Measurements from ENCODE around the gene CASP7. TPM values are rescaled to one million over a fixed set of nuclear protein-coding genes. Genes with fewer than 3 reads are reported as not detected.

The CASP7 gene
- total RNA-seq, 2 experiments from 2014 or later: 14.8 to 16.5 TPM

- H3K4me1 ChIP-seq (ENCODE audit: insufficient read depth, low read length, poor library complexity, severe bottlenecking): no peaks in the 10 kb centered on the region
- no peak overlapping the region for H3K4me3 ChIP-seq (ENCODE audit: low read depth, low read length, poor library complexity, severe bottlenecking)
- CTCF ChIA-PET (ENCODE audit: unreplicated experiment): no interaction called here
- intact Hi-C loops (cut with micrococcal nuclease; ENCODE audit: unreplicated experiment): no loop called here
- DNase-seq (ENCODE audit: low spot score): no peak
- H3K27ac ChIP-seq (ENCODE audit: low read depth, low read length, poor library complexity, severe bottlenecking): no peak overlapping the region
- no peaks in the 10 kb centered on the region for H3K79me2 ChIP-seq (ENCODE audit: insufficient read depth, low read depth, low read length)
- no peak for TF ChIP-seq EZH2phosphoT487 (IDR thresholded peaks at IDR 0.05; ENCODE audit: borderline replicate concordance, low read depth, low read length)
- no peak for TF ChIP-seq CTCF (conservative IDR thresholded peaks at IDR 0.05; ENCODE audit: low read length)
- BruUV-seq (replicated peaks): no TSS peak
- no peaks in the 10 kb centered on the region for H3K9me2 ChIP-seq (ENCODE audit: insufficient read depth, low read length)
- peaks cover 37% of the 10 kb centered on the region; the same call in 1 of the 2 replicates for H3K9me3 ChIP-seq (ENCODE audit: low read length)
- H2AFZ ChIP-seq (ENCODE audit: low read length): no peak overlapping the region
- no peak overlapping the region for H3K4me2 ChIP-seq (ENCODE audit: low read length)
- no peaks in the 10 kb centered on the region for H4K20me1 ChIP-seq (ENCODE audit: insufficient read depth, low read length)
- peaks cover 26% of the 10 kb centered on the region for H3K36me3 ChIP-seq (ENCODE audit: insufficient read depth, low read length)
- POLR2A ChIA-PET: interaction anchor here (0.6 to 1.0 kb wide), 2 partner anchors 25 to 71 kb away, joined by 3 read pairs; no protein-coding TSS in a partner anchor
Observed at GRCh38 chr10:113691381-113691780, 11.7 kb downstream of the CASP7 start.

- ChIA-PET POLR2A (interaction anchor here (0.6 kb wide), 1 partner anchor 500 kb away, joined by 3 read pairs; no protein-coding TSS in a partner anchor), CTCF (ENCODE audit: unreplicated experiment) (no interaction called here)
- H3K27ac ChIP-seq (ENCODE audit: low read depth, low read length, poor library complexity, severe bottlenecking): no peak overlapping the region
- peaks cover 33% of the 10 kb centered on the region; the same call in 1 of the 2 replicates for H3K9me3 ChIP-seq (ENCODE audit: low read length)
- BruUV-seq (replicated peaks): no TSS peak
- no peaks in the 10 kb centered on the region for H3K9me2 ChIP-seq (ENCODE audit: insufficient read depth, low read length)
- TF ChIP-seq EZH2phosphoT487 (IDR thresholded peaks at IDR 0.05; ENCODE audit: borderline replicate concordance, low read depth, low read length) (no peak), CTCF (conservative IDR thresholded peaks at IDR 0.05; ENCODE audit: low read length) (no peak)
- no peaks in the 10 kb centered on the region for H3K79me2 ChIP-seq (ENCODE audit: insufficient read depth, low read depth, low read length)
- no peak overlapping the region for H3K4me3 ChIP-seq (ENCODE audit: low read depth, low read length, poor library complexity, severe bottlenecking)
- no peak overlapping the region for H3K4me2 ChIP-seq (ENCODE audit: low read length)
- no peaks in the 10 kb centered on the region for H4K20me1 ChIP-seq (ENCODE audit: insufficient read depth, low read length)
- DNase-seq (ENCODE audit: low spot score): no peak
- no peak overlapping the region for H2AFZ ChIP-seq (ENCODE audit: low read length)
- peaks cover 25% of the 10 kb centered on the region for H3K36me3 ChIP-seq (ENCODE audit: insufficient read depth, low read length)
- intact Hi-C loops (cut with micrococcal nuclease; ENCODE audit: unreplicated experiment): no loop called here
- no peaks in the 10 kb centered on the region for H3K4me1 ChIP-seq (ENCODE audit: insufficient read depth, low read length, poor library complexity, severe bottlenecking)
Observed at GRCh38 chr10:113692271-113692670, 12.6 kb downstream of the CASP7 start.

- intact Hi-C loops (cut with micrococcal nuclease; ENCODE audit: unreplicated experiment): no loop called here
- no peak for TF ChIP-seq EZH2phosphoT487 (IDR thresholded peaks at IDR 0.05; ENCODE audit: borderline replicate concordance, low read depth, low read length)
- TF ChIP-seq CTCF (conservative IDR thresholded peaks at IDR 0.05; ENCODE audit: low read length): no peak
- Histone ChIP-seq H3K9me2 (ENCODE audit: insufficient read depth, low read length) (no peaks in the 10 kb centered on the region), H3K9me3 (ENCODE audit: low read length) (peaks cover 26% of the 10 kb centered on the region; the same call in 1 of the 2 replicates), H4K20me1 (ENCODE audit: insufficient read depth, low read length) (no peaks in the 10 kb centered on the region), H3K36me3 (ENCODE audit: insufficient read depth, low read length) (peaks cover 36% of the 10 kb centered on the region), H2AFZ (ENCODE audit: low read length) (no peak overlapping the region), H3K27ac (ENCODE audit: low read depth, low read length, poor library complexity, severe bottlenecking) (no peak overlapping the region), H3K79me2 (ENCODE audit: insufficient read depth, low read depth, low read length) (no peaks in the 10 kb centered on the region), H3K4me2 (ENCODE audit: low read length) (no peak overlapping the region), H3K4me1 (ENCODE audit: insufficient read depth, low read length, poor library complexity, severe bottlenecking) (no peaks in the 10 kb centered on the region), H3K4me3 (ENCODE audit: low read depth, low read length, poor library complexity, severe bottlenecking) (no peak overlapping the region)
- no peak for DNase-seq (ENCODE audit: low spot score)
- CTCF ChIA-PET (ENCODE audit: unreplicated experiment): no interaction called here
- BruUV-seq (replicated peaks): no TSS peak
- POLR2A ChIA-PET: interaction anchor here (0.6 to 1.5 kb wide), 2 partner anchors 19 to 852 kb away, joined by 3 to 5 read pairs; no protein-coding TSS in a partner anchor
Observed at GRCh38 chr10:113693348-113693747, 13.6 kb downstream of the CASP7 start.
